ENCODE results near the gene WFDC13. TPM values are rescaled to one million over a fixed set of nuclear protein-coding genes. Genes with fewer than 3 reads are reported as not detected.

Gene WFDC13
- total and polyA plus RNA-seq, 2 experiments from 2014 or later, result not detected

DNA sequence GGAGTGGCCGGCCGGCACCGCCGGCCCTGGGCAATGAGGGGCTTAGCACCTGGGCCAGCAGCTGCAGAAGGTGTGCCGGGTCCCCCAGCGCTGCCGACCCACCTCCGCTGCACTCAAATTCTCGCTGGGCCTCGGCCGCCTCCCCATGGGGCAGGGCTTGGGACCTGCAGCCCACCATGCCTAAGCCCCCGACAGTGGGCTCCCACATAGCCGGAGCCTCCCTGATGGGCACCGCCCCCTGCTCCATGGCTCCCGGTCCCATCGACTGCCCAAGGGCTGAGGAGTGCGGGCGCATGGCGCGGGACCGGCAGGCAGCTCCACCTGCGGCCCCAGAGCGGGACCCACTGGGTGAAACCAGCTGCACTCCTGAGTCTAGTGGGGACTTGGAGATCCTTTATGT is 34.1 kb downstream of the WFDC13 start:
- no peaks in the 10 kb centered on the region for H4K20me1 ChIP-seq (ENCODE audit: insufficient read depth)
- no peaks in the 10 kb centered on the region for H3K9me2 ChIP-seq (ENCODE audit: insufficient read depth)
- 83 to 84% methylated on average over 13 to 15 of the region's 23 CpGs for WGBS, 2 experiments (ENCODE audit: low coverage in 1 of 2, low lambda C conversion rate in 2 of 2, missing lambda C conversion rate in 2 of 2)
- H3K79me2 ChIP-seq (ENCODE audit: insufficient read depth), result no peaks in the 10 kb centered on the region
- H3K4me2 ChIP-seq (ENCODE audit: unreplicated experiment), result no peak overlapping the region
- in situ Hi-C loops (cut with MboI), result no loop called here
- TF ChIP-seq EZH2phosphoT487 (IDR thresholded peaks at IDR 0.05; ENCODE audit: insufficient read depth, low read depth) (no peak), EZH2 (IDR thresholded peaks at IDR 0.05; ENCODE audit: insufficient read depth, poor library complexity, severe bottlenecking) (no peak)
- H3K9me3 ChIP-seq (ENCODE audit: low read depth), result no peaks in the 10 kb centered on the region
- no peak overlapping the region for H2AFZ ChIP-seq
- no peak overlapping the region for H3K9ac ChIP-seq
- no peaks in the 10 kb centered on the region for H3K4me1 ChIP-seq (ENCODE audit: insufficient read depth)
- no peaks in the 10 kb centered on the region for H3K36me3 ChIP-seq (ENCODE audit: low read depth)
- no peak overlapping the region for H3K4me3 ChIP-seq
- no peak for DNase-seq
- H3K27ac ChIP-seq, result no peak overlapping the region
- no peaks in the 10 kb centered on the region for H3K27me3 ChIP-seq (replicated peaks; ENCODE audit: insufficient read depth)
- H3F3A ChIP-seq (ENCODE audit: insufficient read depth), result no peaks in the 10 kb centered on the region

GRCh38 chr20:45742596-45742995 is 40.8 kb downstream of the WFDC13 start:
- no peak overlapping the region for H3K27ac ChIP-seq
- H3F3A ChIP-seq (ENCODE audit: insufficient read depth), result no peaks in the 10 kb centered on the region
- H3K4me3 ChIP-seq, result no peak overlapping the region
- no peaks in the 10 kb centered on the region for H4K20me1 ChIP-seq (ENCODE audit: insufficient read depth)
- H3K4me1 ChIP-seq (ENCODE audit: insufficient read depth), result no peaks in the 10 kb centered on the region
- in situ Hi-C loops (cut with MboI), result no loop called here
- no peaks in the 10 kb centered on the region for H3K9me2 ChIP-seq (ENCODE audit: insufficient read depth)
- no peaks in the 10 kb centered on the region for H3K36me3 ChIP-seq (ENCODE audit: low read depth)
- H3K79me2 ChIP-seq (ENCODE audit: insufficient read depth), result no peaks in the 10 kb centered on the region
- WGBS, 2 experiments (ENCODE audit: low coverage in 1 of 2, low lambda C conversion rate in 2 of 2, missing lambda C conversion rate in 2 of 2), result 50% methylated on average over 4 of the region's 4 CpGs
- no peak overlapping the region for H3K9ac ChIP-seq
- TF ChIP-seq EZH2phosphoT487 (IDR thresholded peaks at IDR 0.05; ENCODE audit: insufficient read depth, low read depth) (no peak), EZH2 (IDR thresholded peaks at IDR 0.05; ENCODE audit: insufficient read depth, poor library complexity, severe bottlenecking) (no peak)
- H3K27me3 ChIP-seq (replicated peaks; ENCODE audit: insufficient read depth), result no peaks in the 10 kb centered on the region
- H2AFZ ChIP-seq, result no peak overlapping the region
- H3K9me3 ChIP-seq (ENCODE audit: low read depth), result no peaks in the 10 kb centered on the region
- no peak overlapping the region for H3K4me2 ChIP-seq (ENCODE audit: unreplicated experiment)
- DNase-seq, result no peak

DNA sequence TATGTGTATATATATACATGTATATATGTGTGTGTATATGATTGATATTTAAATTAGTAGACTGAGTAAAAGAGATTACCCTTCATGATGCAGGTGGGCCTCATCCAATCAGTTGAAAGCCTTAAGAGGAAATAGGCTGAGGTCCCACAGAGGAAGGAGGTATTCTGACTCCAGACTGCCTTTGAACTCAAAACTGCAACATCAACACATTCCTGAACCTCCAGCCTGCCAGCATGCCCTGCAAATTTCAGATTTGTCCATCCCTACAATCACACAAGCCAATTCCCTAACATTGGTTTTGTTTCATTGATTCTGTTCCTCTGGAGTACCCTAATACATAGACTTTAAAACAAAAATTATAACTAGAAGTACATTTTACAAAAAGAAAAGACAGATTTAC is 43.2 kb downstream of the WFDC13 start:
- Histone ChIP-seq H3K4me3 (no peak overlapping the region), H3K4me1 (ENCODE audit: insufficient read depth) (no peaks in the 10 kb centered on the region), H3K27ac (no peak overlapping the region), H3K9ac (no peak overlapping the region), H3K9me2 (ENCODE audit: insufficient read depth) (no peaks in the 10 kb centered on the region), H3K9me3 (ENCODE audit: low read depth) (no peaks in the 10 kb centered on the region), H4K20me1 (ENCODE audit: insufficient read depth) (no peaks in the 10 kb centered on the region), H3K4me2 (ENCODE audit: unreplicated experiment) (no peak overlapping the region), H3K27me3 (replicated peaks; ENCODE audit: insufficient read depth) (no peaks in the 10 kb centered on the region), H2AFZ (no peak overlapping the region), H3K36me3 (ENCODE audit: low read depth) (no peaks in the 10 kb centered on the region), H3F3A (ENCODE audit: insufficient read depth) (no peaks in the 10 kb centered on the region), H3K79me2 (ENCODE audit: insufficient read depth) (no peaks in the 10 kb centered on the region)
- DNase-seq, result no peak
- TF ChIP-seq EZH2phosphoT487 (IDR thresholded peaks at IDR 0.05; ENCODE audit: insufficient read depth, low read depth) (no peak), EZH2 (IDR thresholded peaks at IDR 0.05; ENCODE audit: insufficient read depth, poor library complexity, severe bottlenecking) (no peak)
- in situ Hi-C loops (cut with MboI), result no loop called here

DNA sequence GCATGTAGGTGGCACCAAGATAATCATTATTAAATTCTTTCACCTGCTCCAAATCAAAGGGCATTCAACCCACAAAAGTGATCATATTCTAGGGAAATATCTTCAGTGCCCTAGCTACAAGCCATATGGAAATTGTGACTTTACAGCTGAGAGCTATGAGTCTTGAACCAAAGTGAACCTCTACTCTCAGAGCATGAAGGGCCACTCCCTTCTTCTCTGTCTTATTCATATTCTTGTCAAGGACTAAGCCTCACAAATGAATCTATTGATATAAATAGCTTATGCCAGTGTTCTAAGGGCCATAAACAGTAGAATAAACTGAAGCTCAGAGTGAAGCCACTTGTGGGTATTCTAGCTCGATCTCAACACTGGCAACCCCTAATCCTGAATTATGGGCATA is 49.9 kb downstream of the WFDC13 start:
- Histone ChIP-seq H3K4me3 (no peak overlapping the region), H3K9ac (no peak overlapping the region), H4K20me1 (ENCODE audit: insufficient read depth) (no peaks in the 10 kb centered on the region), H3K79me2 (ENCODE audit: insufficient read depth) (no peaks in the 10 kb centered on the region), H3K9me2 (ENCODE audit: insufficient read depth) (no peaks in the 10 kb centered on the region), H3K9me3 (ENCODE audit: low read depth) (no peaks in the 10 kb centered on the region), H3K27ac (no peak overlapping the region), H3F3A (ENCODE audit: insufficient read depth) (peaks cover 12% of the 10 kb centered on the region), H3K4me2 (ENCODE audit: unreplicated experiment) (no peak overlapping the region), H2AFZ (no peak overlapping the region), H3K27me3 (replicated peaks; ENCODE audit: insufficient read depth) (no peaks in the 10 kb centered on the region), H3K36me3 (ENCODE audit: low read depth) (no peaks in the 10 kb centered on the region), H3K4me1 (ENCODE audit: insufficient read depth) (no peaks in the 10 kb centered on the region)
- no peak for DNase-seq
- WGBS, 2 experiments (ENCODE audit: low coverage in 1 of 2, low lambda C conversion rate in 2 of 2, missing lambda C conversion rate in 2 of 2), result 79 to 80% methylated on average over 1 of the region's 1 CpG
- TF ChIP-seq EZH2 (IDR thresholded peaks at IDR 0.05; ENCODE audit: insufficient read depth, poor library complexity, severe bottlenecking) (no peak), EZH2phosphoT487 (IDR thresholded peaks at IDR 0.05; ENCODE audit: insufficient read depth, low read depth) (no peak)
- in situ Hi-C loops (cut with MboI), result loop anchor here (25.0 kb wide), 2 partner anchors 189 to 289 kb away; partner anchors contain the start of gene WFDC2

GRCh38 chr20:45752746-45753145 is 50.9 kb downstream of the WFDC13 start:
- Histone ChIP-seq H3F3A (ENCODE audit: insufficient read depth) (peaks cover 12% of the 10 kb centered on the region), H3K4me3 (no peak overlapping the region), H3K4me2 (ENCODE audit: unreplicated experiment) (no peak overlapping the region), H2AFZ (0 out of 2 replicates have a peak overlapping the region, but pooled peaks have one; percentile 9), H3K4me1 (ENCODE audit: insufficient read depth) (no peaks in the 10 kb centered on the region), H3K36me3 (ENCODE audit: low read depth) (no peaks in the 10 kb centered on the region), H3K9ac (no peak overlapping the region), H3K9me2 (ENCODE audit: insufficient read depth) (no peaks in the 10 kb centered on the region), H3K27ac (no peak overlapping the region), H3K9me3 (ENCODE audit: low read depth) (no peaks in the 10 kb centered on the region), H4K20me1 (ENCODE audit: insufficient read depth) (no peaks in the 10 kb centered on the region), H3K79me2 (ENCODE audit: insufficient read depth) (no peaks in the 10 kb centered on the region), H3K27me3 (replicated peaks; ENCODE audit: insufficient read depth) (no peaks in the 10 kb centered on the region)
- DNase-seq, result peak; percentile 45
- 79 to 88% methylated on average over 3 of the region's 3 CpGs for WGBS, 2 experiments (ENCODE audit: low coverage in 1 of 2, low lambda C conversion rate in 2 of 2, missing lambda C conversion rate in 2 of 2)
- no peak for TF ChIP-seq EZH2 (IDR thresholded peaks at IDR 0.05; ENCODE audit: insufficient read depth, poor library complexity, severe bottlenecking)
- no peak for TF ChIP-seq EZH2phosphoT487 (IDR thresholded peaks at IDR 0.05; ENCODE audit: insufficient read depth, low read depth)
- in situ Hi-C loops (cut with MboI), result loop anchor here (25.0 kb wide), 2 partner anchors 190 to 290 kb away; partner anchors contain the start of gene WFDC2
